Mesenteric fat pad (tissue), 1 donor: ENCODE data around the gene NOVA2. TPM values are rescaled to one million over a fixed set of nuclear protein-coding genes. Genes with fewer than 3 reads are reported as not detected.

ENCODE experiments used
- DNase-seq: peaks from one replicate; pipeline ENCODE4 v3.0.0-alpha.2; 2020; ENCODE audit warnings: low spot score
- total RNA-seq: library from RNA; stranded (reverse); fragmentation: NEBNext Ultra II Directional; extraction: Animal tissue kit (Norgen Biotek cat#: 25700); gene quantifications from one replicate; pipeline ENCODE4 v1.2.1, GENCODE V29; 2021
- donor health status: DM: yes; HTN: yes; CAD: no.

The NOVA2 gene
- total RNA-seq, 1 donor from 2014 or later, result 15.4 TPM

DNA sequence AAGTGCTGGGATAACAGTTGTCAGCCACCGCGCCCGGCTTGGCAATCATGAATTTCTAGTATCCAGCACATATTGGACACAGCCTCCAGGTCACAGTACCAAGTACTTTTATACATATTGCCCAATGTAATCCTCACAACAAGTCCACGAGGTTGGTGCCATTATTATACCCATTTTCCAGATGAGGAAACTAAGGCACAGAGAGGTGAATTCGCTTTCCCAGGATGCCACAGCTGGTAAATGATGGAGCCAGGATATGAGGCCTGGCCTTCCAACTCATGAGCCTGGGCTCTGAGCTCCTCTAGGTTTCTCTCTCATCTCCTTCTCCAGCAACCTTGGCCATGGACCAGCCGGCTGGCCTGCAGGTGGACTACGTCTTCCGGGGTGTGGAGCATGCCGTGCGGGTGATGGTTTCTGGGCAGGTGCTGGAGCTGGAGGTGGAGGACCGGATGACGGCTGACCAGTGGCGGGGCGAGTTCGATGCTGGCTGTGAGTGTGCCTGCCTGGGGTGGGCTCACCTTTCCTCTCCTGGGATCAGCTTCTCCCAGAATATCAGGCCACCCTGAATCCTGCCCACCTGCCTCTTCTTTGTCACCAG lies 29.1 kb upstream of the NOVA2 start:
- DNase-seq, result no peak

DNA sequence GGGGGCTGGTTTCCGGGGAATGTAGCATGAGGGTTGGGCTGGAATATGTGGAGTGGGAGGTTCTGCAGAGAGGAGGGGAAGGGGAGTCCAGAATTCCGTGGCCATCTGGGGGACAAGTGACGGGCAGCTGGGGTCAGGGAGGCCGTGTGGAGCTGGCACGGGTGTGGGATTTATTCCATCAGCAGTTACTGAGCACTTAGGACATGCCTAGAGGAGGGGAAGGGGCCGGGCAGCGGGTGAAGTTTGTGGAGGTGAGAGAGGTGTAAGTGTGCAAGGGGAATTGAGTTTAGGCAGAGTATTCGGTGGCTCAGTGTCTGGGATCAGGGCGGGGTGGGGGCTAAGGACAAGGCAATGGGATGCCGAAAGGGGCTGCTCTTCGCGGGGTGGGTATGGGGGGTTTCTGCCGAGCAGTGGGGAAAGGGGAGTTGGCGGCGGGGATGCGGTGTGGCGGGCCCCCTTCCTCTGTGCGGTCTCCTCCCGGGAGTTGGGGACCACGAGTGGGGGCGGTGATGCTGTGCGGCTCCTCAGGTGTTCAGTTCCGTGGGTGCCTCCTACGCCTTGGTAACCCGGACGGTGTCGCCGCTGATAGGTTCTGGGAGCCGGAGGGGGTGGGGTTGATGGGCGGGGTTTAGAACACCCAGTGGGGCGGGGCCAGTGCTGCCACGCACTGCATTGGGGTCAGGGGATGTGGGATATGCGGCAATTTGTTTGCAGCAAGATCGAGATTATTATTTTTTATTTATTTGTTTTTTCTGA lies 27.0 kb upstream of the NOVA2 start:
- no peak for DNase-seq

DNA sequence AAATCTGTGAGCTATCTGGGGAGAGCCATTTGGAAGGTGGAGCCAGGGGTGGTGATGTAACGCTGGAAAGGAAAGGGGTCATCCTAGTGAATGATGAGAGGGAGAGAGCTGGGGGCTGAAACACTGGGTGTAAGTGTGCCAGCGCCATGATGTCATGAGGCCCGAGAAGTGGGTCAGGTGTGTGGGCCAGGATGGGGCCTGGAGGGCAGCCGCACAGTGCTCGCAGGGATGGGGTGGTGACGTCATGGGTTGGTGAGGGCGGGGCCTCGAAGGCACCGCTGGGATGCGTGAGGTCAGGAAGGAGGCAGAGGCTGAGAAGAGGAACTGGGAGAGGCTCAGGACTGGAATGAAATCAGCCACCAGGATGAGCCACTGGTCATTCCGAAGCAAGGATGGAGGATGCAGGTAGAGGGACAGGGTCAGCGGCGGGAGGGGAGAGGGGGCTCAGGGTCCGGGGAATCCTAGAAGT lies 26.0 kb upstream of the NOVA2 start:
- no peak for DNase-seq

DNA sequence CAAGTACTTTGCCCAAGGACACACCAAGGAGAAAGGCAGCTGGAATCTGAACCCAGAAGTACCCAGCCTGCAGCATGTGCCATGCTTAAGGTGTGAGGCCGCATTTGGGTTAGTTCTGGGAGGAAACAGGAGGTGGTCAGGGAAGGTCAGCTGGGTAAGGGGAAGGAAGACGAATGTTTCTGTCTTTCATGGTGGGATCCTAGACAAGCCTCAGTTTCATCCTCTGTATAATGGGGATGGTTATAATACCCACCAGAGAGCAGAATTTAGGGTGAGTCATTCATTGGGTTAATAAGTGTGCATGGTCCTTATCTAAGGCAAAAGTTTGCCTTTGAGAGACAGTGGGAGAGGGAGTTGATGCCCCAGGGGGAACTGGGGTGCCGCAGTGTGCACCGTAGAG lies 25.2 kb upstream of the NOVA2 start:
- no peak for DNase-seq

DNA sequence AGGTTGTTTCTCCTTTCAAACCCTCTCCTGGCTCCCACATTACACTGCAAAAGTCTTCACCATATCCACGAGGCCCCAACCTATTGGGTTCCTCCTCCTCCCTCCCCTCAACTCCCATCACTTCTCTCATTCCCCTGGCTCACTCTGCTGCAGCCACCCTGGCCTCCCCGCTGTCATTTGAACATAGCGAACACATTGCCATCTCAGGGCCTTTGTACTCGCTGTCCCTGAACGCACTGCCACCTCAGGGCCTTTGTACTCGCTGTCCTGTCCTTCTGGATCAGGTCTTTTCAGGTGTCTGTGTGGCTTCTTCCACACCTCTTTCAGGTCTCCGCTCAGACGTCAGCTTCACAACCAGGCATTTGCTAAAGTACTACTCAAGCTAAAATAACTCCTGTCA lies 23.3 kb upstream of the NOVA2 start:
- DNase-seq, result no peak

DNA sequence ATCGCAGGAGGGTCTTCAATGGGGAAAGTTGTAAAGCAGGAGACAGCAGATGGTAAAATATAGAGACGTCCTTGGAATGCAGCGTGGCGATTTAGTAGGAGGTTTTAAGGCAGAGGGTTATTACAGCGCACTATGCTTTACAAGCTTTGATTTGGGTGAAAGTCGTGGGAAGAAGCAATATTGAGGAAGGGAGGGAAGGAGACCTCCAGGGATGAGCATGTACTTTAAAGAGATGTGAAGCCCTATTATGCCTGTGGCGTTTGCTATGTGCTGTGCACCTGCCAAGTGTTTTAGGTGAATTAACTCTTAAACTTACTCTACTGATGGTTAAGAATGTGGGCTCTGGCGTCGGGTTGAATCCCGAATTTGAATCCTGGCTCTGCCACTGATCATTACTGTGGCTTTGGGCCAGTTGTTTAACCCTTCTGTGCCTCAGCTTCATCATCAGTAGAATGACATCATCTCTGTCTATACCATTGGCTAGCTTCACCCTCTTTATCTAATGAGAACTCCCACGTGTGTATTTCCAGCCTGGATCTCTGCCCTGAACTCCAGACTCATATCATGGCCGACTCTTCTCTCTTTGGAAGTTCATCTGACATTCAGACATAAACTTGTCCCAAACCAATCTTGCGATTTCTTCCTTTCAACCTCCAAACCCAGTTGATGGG lies 22.2 kb upstream of the NOVA2 start:
- no peak for DNase-seq

DNA sequence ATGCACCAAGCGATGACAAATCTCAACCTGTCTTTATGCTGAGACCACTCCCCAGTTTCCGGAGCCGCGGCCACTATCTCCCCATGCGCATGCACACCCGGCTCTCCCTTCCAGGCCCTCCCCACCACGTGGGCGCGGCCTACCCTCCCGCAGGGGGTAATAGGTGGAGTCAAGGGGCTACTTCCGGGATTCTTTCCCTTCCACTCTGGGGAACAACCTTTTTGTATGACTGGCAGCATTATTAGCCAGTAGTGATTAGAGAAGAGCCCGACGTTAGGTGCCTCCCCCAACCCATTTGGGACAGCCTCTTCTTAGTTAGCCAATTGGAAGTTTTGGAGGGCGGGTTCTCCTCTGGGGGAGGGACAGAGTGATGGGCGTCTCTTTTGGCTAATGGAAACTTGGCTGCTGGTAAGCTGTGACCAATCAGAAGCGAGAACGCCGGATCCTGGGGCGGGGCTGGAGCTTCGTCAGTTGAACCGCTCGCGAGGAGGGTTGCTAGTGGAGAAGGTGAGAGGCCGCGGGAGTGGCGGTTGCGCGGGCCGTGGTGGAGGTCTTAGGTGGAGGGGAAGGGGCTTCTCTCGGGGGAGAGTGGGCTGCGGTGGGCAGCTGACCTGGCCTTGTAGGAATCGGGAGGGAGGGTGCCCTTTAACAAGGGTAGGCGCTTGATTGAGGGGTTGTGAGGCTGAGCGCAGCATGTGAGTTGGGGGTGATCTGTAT lies 21.5 kb upstream of the NOVA2 start, which contains the start of gene CCDC61:
TSS of gene CCDC61 (plus strand) at position 470 of the 717 bp plus-strand sequence. CDS start 7,552 bp downstream, outside the sequence.
- peak; percentile 97 for DNase-seq

DNA sequence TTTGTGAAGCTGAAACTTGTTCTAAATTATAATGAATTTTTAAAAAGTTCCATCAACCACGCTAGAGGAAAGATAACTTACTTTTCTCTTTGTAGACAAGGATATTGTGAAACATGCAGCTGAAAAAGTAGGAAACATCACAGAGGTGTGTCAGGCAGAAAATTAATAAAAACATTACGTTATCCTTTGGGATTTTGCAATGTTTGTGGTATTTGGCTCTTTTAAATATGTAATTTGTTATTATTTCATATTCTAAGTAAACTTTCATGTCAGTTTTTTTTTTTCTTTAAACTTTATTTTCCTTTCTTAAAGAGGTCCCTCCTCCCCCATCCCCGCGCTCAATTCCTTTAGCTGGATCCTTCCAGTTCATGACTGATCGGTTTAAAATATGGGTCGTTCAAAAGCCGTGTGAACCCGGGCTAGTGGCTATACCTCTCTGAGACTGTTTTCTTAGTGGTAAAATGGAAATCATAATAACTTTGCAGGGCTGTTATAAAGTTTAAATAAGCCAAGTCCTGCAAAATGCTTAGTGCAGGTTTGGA lies 20.9 kb upstream of the NOVA2 start:
- no peak for DNase-seq

DNA sequence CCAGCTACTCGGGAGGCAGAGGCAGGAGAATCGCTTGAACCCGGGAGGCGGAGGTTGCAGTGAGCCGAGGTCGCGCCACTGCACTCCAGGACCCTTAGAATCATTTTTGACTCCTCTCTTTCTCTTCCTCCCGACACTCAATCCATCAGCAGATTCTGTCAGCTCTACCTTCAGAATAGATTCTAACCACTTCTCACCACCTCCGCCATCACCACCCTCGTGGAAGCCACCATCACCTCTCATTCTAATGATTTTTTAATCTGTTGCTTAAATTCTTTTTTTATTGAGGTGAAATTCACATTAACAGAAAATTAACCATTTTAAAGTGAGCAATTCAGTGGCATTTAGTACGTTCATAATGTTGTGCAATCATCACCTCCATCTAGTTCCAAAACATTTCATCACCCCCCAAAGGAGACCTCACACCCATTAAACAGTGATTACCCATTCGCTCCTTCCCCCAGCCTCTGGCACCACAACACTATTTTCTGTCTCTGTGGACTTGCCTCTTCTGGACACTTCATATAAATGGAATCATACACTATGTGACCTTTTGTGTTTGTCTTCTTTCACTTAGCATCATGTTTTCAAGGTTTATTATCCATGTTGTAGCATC lies 16.6 kb upstream of the NOVA2 start:
- no peak for DNase-seq

DNA sequence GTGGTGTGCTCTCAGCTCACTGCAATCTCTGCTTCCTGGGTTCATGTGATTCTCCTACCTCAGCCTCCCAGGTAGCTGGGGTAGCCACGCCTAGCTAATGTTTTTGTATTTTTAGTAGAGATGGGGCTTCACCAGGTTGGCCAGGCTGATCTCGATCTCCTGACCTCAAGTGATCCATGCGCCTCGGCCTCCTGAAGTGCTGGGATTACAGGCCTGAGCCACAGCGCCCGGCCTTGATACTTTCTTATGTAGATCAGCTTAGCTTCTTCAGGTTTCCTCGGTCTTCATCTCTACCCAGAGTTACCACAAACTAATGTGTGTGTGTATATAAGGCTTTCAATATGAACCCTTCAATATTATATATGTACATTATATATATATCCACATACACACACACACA lies 11.7 kb upstream of the NOVA2 start:
- no peak for DNase-seq

DNA sequence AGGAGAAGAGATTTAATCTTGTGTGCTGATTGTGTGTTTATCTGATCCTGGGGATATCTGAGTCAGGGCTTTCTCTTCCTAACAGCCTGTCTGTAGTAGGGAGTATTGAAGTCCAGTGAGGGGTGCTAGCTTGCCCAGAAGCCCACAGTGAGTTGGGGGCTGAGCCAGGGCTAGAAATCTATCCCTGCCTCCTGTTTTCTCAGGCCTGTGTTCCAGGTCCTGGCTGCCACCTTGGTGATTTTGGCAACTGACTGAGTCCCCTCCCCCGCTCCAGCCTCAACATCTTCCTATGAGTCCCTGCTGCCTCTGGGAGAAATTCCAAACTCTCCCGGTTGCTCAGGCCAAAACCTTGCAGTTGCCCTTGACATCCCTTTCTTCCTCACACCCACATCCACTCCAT lies 7.7 kb upstream of the NOVA2 start:
- no peak for DNase-seq

DNA sequence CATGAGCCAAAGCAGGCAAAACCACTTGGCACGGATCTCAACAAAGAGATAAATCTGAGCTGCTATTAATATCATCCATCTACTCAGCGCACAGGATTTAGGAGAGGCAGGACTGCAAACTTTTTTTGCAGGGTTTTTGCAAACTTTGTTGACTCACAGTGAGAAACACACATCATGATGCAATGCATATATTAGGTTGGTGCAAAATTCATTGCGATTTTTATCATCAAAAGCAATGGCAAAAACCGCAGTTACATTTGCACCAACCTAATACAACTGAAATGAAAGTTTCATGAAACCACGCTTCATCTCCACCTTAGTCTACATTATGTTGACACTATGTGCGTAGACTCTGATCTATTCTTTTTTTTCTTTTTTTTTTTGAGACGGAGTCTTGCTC lies 4.5 kb upstream of the NOVA2 start:
- no peak for DNase-seq

DNA sequence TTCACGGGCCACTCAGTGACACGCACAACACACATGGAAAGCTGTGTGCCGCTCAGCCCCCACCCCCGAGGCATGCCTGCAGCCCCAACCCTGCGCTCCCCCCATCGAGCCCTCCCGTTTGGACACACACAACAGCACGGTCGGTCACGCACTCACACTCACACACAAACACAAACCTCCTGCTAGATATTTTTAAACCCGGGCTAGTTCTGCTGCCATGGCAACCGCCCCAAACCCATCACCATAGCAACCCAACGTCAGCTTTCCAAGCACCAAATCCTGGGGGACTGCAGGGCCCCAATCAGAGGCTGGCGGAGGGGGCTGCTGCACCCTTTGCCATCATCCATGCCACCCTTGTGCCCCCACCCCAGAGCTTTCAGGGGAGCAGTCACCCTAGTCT lies 2.5 kb upstream of the NOVA2 start:
- DNase-seq, result no peak

DNA sequence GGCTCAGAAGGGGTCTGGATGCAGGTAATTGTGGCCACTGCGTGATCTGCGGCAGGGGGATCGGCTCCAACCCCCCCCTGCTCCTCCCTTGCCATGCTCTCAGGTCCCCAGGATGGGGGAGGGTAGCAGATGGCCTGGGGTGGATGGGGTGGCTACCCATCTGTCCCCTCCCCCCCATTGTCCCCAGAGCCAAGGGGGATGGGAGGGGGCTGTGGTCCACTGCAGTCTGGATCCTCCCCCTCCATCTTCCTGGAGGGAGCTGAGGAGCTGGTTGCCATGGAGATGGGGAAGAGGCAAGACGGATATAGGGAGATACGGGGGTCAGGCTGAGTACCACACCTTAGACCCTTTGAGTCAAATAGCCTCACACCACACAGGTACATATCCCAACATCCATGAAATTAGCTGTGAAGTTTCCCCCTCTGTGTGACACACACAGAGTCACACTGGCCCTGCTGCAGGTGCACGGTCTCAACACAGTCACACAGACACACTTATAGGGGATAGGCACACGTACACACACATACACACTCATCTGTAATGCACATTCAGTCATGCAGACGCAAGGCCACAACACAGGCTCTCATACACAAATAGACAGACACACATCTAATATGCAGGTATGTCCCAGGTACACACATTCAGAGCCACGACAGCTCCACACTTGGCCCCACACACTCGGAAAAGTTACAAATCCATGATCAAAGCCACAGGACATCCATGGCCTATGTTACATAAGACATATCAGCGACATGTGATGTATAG lies 1.8 kb upstream of the NOVA2 start:
- DNase-seq, result no peak

DNA sequence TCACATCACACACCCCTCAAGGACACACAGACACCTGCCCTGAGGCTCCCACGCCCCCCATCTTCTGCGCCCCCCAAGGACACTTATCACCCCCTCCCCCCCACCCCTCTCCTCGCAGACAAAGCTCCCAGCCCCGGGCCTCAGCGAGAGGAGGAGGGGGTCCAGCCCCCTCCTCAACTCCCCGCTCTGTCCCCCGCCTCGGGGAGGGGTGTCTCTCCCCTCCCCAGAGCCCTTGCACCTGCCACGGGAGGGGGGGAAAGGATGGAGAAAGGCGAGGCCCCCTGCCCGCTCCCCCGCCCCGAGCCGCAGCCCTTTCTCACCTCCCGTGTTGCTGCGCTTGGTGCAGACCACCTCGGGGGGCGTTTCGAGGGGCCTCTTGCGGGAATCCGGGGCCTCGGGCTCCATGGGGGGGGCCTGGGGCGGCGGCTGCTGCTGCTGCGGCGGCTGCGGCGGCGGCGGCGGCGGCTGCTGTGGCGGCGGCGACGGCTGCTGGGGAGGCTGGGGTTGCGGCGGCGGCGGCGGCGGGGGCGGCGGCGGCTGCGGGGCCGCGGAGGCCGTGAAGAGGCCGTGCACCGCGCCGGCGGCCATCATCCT lies 621 bp downstream of the NOVA2 start:
- no peak for DNase-seq

DNA sequence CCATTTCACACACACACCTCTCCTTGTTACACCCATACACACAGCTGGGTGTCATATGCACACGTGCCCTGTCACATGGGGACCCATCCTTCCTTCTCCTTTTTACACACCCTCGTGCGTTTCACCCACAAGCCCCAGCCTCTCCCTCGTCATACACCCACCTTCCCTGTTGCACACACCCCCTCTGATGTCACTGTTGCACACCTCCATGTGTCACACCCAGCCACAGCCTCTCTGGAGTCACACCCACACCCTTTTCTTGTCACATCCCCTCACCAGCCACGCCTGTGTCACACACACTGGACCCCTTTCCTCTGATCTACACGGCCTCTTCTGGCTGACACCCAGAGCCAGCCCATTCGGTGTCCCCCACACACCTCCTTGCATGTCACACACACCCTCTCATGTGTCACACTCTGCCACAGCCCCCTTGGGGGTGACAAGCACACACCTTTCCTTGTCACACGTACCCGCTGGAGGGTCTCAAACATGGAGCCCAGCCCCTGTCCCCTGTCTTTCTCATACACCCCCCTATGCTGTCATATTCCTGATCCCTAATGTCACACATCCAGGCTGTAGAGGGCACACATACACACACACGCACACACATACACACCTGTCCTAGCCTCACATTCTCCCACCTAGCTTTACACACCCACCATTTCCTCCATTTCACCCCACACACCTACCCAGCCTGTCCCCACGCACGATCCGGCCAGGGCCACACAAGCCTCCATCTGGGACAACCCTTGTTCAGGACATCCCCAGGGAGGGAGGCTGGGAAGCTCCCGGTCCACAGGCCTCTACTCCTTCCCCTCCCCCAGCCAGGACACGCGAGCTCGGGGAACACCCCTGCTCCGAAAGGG lies 1.4 kb downstream of the NOVA2 start:
- no peak for DNase-seq

DNA sequence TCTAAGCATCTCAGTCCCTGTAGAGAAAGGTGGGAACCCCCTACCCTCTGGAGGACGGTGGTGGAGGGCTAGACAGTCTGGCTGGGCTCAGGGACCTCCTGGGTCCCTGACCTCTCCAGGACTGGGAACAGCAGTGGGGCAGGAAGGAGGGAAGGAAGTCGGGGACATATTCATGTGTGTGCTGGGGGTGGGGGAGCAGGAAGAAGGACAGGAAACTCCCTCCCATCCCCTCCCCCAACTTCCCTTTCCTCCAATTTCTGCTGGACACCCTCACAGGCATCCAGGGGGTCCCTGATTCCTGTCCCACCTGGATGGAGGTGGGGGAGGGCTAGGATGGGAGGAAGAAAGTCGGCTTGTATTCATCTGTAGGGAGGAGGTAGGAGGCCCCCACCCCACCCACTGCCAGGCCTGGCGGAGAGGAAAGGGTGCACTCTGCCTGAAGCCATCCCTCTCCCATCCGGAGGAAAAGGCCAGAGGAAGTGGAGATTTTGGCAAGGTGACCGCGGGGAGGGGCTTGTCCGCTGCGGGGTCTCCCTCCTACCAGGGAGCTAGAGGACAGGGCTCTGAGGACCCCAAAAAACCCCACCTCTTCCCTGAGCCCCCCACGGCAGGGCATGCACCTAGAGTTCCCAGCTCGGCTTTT lies 2.3 kb downstream of the NOVA2 start:
- DNase-seq, result no peak

DNA sequence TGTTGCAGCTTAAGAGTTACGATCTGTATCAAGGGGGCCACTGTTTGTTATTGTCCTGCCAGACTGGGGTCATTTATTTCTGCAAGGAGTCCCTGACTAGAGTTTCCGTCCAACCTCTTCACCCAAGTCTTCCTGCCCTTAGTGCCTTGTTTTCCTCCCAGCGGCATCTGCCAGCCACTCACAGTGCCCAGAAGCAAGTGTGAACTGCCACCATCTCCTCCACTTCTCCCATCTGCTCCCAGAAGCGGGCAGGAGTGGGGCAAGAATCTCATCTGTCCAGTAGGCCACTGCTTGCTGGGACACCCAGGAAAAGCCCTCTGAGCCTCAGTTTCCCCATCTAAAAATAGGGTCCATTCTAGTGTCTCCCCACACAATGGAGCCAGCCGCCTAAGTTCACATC lies 4.0 kb downstream of the NOVA2 start:
- no peak for DNase-seq
